Hematopoietic multipotent progenitor cell (in vitro differentiated cells): Measurements from ENCODE around the gene GRID2. TPM values are rescaled to one million over a fixed set of nuclear protein-coding genes. Genes with fewer than 3 reads are reported as not detected.
"Not testable (repeated sequence)": the region's sequence is repeated elsewhere in the genome, so short reads cannot be mapped to it uniquely, and the experiment has no call there.

Experiments
- DNase-seq, 3 donors: peaks; one replicate each; pipeline ENCODE4 v3.0.0-alpha.2; 2011 to 2015; ENCODE audit warnings: low read depth in 2 of 3, low spot score in 2 of 3
- total RNA-seq: library from RNA; depleted of rRNA; stranded (reverse); fragments of >200 nt; gene quantifications from one replicate; pipeline ENCODE4 v1.2.3, GENCODE V29; 2012

Gene GRID2
- total RNA-seq: not detected

DNA sequence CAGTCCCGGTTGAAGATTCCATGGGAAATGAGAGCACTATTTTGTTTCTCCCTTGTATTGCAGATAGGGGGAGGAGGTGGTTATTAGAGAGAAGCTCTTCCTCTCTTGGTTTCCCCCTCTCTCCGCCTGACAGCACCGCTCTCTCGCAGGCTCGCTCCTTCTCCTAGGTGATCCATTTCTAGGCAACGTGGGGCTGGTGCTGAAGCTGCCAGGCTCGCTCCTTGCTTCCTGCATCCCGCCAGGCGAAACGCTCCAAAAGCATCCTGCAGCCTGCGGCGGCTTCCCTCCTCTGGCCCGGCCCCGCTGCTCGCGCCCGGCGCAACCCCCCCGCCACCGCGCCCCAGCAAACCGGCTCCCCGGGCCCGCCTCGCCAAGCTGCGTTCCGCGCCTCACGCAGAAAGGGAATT lies at the start of gene GRID2:
GRID2 (plus strand) TSS at position 346 of the 407 bp plus-strand sequence.
- peak in 2 of 3 donors; percentile 8 to 11 for DNase-seq

DNA sequence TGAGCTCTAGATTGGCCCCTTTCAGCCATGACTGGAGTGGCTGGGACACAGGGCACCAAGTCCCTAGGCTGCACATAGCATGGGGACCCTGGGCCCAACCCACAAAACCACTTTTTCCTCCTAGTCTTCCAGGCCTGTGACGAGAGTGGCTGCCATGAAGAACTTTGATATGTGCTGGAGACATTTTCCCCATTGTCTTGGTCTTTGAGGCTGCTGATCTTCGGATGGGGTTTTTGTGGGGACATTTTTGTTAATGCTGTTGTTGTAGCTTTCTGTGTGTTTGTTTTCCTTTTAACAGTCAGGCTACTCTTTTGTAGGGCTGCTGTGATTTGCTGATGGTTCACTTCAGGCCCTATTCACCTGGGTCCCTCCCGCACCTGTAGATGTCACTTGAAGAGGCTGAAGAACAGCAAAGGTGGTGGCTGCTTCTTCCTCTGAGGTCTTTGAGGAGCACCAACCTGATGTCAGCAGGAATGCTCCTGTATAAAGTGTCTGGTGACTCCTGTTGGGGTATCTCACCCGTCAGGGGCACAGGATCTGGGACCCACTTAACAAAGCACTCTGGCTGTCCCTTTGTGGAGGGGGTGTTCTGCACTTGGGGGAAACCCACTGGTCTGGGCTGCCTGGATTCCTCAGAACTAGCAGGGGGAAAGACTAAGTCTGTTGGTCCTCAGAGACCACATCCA lies 49.6 kb upstream of the GRID2 start:
- no peak for DNase-seq

DNA sequence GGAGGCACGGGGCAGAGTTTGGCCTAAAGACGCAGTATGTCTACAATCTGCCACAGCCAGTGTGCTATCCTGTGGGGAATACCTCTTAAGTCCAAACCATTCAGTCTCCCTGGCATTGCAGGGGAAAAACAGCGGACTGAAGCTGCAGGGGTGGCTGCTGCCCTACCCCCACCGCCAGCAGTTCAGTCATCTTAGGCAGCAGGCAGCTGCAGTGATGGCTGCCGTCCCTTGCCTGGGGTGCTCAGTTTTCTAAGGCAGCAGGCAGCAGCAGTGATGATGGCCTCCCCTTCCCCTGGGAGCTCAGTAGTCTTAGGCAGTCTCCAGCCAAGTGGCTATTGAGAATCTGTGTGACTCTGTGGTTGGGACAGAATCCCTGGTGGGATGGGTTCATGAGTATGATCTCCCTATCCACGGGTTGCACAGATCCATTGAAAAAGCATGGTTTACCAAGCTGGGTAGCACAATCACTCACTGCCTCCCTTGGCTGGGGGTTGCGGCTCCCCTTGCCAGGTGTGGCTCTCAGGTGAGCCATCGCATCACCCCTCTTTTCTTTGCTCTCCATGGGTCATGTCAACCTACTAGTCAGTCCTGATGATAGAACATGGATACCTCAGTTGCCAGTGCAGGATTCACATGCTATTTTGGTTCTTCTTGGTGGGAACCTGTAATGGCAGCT lies 48.9 kb upstream of the GRID2 start:
- DNase-seq: no peak

DNA sequence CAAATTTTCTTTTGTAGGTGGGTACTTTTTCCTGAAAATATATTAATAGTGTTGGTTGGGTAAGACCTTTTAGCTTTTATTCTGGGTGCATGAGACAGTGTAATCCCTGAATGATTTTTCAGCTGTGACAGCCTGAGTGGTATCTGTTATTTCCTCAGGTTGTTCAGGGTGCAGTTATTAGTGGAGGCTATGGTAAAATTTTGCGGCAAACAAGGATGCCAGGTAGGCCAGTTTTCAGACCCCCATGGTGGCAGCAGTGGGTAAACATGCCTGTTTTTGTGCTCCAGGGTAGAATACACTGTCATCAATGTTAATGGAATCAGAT lies 47.9 kb upstream of the GRID2 start:
- no peak for DNase-seq

DNA sequence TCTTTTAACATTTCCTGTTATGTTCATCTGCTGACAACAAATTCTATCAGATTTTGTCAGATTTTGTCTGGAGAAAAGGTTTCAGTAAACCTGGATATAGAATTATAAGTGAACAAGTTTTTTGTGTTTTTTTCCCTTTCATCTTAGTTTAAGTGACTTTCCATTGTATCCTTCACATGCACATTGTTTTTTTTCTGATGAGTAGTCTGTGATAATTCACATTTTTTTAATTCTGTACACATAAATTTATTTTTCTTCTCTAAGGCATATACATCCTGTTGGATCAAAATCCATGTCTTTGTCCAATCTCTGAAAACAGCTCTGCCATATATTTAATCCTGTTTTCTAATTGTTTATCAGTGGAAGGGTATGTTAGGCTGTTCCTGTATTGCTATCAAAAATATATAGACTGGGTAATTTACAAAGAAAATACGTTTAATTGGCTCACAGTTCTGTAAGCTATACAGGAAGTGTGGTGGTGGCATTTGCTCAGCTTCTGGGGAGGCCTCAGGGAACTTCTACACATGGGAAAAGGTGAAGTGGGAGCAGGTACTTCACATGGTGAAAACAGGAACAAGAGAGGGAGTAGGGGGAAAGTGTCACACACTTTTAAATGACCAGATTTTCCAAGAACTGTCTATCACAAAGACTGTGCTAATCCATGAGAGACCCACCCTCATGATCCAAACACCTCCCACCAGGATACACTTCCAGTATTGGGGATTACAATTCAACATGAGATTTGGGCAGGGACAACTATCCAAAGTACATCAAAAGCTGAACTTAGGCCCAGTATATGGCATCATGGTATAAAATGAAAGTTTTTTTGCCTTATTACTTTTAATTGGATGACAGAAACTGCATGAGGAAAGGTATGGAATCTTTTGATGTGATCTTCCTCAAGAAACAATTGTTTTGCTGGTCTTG lies 45.6 kb upstream of the GRID2 start:
- no peak for DNase-seq

DNA sequence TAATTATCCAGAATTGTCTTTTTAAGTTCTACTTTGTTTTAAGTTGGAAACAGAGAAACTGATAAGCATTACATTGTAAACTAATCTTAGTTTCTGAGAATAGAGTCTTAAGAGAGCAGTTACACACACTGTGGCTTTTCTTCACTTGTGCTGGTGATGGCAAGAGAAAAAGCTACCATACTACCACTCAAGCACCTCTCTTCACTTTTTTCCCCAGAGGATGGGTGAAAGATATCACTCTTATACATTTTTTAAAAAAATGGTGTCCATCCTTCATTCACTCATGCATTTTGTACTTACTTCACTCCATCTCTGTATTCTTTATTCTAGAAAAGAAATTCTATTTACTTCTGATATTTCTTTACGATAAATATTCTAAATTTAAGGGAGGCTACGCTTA lies 42.5 kb upstream of the GRID2 start:
- no peak for DNase-seq

DNA sequence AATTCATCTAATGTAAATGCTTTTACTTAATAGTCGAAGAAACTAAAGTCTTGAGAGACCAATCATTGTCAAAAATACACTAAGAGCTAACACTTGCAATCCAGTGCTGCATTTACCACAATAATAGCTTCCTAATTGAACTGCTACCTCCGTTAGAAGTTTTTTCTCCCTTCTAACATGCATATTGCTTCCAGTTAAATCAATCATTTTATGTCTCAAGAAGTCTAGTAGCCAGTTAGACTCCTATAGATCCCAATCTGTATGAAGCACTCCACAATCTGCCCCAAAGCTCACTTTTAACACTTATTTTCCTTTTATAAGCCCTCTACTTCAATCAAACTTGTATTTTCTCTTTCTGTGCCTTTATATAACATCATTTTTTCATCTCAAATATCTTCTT lies 41.4 kb upstream of the GRID2 start:
- DNase-seq: no peak

DNA sequence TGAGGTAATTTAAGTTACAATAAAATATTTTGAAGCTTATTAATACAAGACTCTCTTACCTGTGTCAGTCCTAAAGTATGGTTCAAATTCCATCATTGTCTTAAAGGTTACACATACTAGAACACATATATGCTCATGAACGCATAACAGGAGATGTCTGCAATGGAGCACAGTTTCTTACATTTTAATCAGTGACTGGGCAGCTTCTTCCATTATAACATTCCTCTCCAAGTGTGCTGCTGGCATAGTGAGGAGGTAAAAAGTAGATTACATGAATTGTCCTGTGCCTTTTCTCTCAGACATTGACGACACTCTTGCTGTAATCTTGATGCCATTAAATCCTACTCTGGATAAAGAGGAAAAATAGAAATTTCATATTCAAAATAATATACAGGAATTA lies 40.8 kb upstream of the GRID2 start:
- DNase-seq: no peak

DNA sequence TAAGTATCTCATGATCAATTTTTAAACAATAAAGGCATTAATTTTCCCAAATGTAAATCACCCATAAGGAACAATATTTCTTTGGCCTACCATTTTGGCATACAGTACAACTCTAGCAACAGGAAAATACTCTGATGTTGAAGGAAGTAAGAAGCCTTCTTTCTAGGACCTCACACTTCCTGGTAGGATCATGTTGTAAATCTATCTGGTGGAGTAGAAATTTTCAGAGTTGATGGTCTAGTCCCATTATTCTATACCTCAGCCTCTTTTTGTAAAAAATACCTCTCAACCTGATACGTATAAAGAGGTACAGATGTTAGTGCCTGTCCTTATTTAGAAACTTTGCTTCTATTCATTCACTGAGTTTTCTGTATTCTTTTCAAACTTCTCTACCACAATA lies 40.2 kb upstream of the GRID2 start:
- no peak for DNase-seq

DNA sequence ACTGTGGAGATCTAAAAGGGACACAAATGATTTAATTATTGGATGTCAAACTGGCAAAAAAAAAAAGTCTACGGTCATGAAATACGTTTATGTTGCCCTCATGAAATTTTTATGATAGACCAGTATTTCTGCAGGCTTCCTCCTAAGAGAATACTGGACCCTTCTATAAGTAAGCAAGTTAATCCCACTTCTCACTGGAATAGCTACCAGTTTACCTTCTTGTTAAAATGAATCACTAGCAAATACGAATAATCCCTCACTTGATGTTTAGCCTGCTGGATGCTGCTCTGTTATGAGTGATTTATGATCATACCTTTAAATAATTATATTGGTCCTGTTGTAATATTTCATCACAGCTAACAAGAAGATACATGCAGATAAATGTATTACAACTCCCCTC lies 39.6 kb upstream of the GRID2 start:
- no peak for DNase-seq

DNA sequence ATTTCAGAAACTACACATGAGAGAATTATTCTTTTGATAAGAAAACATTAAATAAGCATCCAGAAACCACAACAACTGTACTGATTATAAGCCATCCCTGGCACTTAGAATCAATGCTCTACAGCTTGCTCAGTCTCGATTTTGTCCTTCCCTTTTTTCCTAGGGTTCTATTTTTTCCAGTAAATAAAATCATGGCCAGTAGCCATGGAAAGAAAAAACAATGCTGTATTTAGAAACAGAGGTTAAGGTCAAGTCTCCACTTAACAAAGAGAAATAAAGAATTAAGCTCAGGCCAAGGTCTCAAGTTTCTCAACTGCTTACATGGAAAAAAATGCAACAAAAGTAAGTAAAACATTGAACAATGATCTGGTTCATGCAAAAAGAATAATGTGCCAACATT lies 38.7 kb upstream of the GRID2 start:
- DNase-seq: no peak

DNA sequence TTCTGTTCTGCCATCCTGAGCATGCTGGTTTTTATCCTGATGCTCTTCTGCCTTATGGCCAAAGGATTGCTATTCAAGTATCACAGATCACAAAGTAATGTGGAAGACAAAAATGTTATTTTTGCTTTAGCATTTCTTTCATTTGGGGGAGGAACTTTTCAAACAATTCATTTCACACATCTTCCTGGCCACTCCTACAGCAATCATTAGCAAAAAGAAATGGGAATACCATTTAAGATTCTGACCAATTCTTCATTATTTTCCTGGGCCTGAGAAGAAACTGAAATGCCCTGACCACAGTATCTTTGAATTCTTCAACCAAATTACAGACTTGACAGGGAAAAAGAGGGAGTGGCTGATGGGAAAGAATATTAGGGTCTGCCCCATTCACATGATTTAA lies 38.0 kb upstream of the GRID2 start:
- DNase-seq: no peak

DNA sequence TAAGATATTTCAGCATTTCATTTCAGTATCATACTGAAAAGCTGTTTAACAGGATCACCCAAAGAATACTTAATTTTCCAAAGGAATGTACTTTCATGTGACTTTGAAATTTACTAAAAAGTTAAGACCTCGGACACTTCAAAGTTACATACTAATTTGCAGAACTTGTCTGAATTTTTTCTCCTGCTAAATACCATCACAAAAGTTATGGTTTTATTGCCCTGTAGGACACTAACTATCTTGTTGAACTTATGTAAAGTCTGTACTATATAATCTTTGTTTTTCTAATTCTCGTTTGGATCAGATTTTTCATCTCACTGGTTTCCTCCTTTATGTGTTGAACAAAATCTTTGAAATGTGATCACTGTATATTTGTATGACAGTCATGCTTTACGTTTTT lies 37.2 kb upstream of the GRID2 start:
- no peak for DNase-seq

DNA sequence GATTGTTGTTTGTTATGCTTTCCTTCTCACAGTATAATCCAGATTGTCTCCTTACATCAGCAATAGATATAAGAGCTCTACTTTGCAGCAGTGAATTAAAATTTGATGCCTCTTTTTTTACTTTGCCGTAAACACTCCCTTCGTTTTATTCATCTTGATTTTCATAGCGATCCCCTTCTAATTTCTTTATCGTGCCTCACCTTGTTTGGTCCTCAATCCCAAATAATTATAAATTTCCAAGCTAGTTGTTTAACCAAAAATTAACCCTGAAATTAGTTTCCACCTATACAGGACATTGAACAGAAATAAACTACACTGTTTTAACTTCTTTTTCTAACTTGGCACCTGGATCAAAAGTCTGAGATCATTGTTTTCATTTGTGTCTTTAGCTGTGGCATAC lies 35.1 kb upstream of the GRID2 start:
- DNase-seq: no peak

DNA sequence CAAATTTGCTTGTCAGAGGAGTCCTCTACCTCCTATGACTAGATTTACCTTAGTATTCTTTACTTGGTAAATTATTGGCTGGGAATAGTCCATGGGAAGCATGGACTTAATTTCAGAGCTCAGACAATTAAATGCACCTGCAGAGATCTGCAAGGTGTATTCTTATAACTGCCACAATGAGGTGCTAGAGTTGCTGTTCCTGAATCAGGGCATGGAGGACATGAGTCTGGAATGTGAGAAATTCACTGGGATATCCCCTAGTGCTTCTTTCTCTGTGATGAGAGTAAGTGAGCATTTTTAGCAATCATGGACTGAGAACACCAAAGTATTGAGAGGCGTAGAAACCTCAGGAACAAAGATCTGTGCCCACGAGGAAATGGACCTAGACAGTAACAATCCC lies 32.9 kb upstream of the GRID2 start:
- DNase-seq: no peak

DNA sequence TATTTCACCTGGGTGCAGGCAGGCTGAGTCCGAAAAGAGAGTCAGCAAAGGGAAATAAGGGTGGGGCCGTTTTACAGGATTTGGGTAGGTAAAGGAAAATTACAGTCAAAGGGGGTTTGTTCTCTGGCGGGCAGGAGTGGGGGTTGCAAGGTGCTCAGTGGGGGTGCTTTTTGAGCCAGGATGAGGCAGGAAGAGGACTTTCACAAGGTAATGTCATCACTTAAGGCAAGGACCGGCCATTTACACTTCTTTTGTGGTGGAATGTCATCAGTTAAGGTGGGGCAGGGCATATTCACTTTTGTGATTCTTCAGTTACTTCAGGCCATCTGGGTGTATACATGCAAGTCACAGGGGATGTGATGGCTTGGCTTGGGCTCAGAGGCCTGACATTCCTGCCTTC lies 32.2 kb upstream of the GRID2 start:
- DNase-seq: not testable (repeated sequence)

DNA sequence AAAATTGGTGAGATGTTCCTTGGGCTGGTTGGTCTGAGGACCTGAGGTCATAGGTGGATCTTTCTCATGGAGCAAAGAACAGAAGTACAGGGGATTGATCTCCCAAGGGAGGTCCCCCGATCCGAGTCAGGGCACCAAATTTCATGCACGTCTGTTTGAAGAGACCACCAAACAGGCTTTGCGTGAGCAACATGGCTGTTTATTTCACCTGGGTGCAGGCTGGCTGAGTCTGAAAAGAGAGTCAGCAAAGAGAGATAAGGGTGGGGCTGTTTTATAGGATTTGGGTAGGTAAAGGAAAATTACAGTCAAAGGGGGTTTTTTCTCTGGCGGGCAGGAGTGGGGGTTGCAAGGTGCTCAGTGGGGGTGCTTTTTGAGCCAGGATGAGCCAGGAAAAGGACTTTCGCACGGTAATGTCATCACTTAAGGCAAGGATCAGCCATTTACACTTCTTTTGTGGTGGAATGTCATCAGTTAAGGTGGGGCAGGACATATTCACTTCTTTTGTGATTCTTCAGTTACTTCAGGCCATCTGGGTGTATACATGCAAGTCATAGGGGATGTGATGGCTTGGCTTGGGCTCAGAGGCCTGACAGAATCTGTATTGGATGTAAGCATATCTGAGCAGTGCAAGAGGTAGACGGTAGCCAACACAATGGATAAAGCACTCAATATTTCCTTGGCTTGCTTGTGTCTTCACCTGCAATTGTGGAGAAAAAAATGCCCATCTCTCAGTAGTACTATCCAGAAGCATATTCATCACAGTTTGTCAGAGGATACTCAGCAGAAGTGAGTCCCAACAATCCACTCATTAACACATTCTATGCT lies 26.5 kb upstream of the GRID2 start:
- DNase-seq: not testable (repeated sequence)

DNA sequence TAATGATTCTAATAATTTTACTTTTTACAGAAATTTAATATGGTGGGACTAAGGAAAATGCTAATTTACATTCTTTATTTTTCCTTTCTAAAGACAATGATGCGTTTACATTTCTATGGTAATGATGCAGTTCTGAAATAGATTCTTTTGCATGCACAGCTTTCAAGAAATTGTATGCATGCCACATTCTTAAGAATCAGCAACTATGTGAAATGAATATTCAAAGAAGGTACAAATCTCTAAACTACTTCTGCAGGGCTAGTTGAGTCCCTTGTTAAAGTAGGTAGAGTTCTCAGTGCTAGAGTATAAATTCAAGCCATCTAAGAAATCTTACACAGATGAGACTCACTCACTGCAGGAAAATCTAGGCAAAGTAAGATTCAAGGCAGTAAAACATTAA lies 24.5 kb upstream of the GRID2 start:
- no peak for DNase-seq

DNA sequence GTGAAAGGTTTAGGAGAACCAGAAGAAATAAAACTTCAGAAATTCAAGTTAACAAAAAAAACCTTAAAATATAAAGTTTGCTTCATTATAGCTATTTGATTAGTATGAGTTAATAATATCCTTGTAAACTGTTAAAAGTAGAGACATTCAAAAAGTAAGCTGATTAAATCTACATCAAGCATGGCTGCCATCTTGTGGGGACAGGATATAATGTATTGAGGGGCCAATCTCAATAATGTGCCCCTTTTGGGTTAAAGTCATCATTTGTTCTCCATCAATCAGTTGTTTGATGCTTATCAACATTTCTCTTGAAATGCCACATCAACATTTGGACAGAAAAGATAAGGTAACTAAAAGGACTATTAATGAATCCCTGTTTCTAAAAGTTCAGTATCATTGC lies 4.6 kb upstream of the GRID2 start:
- no peak for DNase-seq

DNA sequence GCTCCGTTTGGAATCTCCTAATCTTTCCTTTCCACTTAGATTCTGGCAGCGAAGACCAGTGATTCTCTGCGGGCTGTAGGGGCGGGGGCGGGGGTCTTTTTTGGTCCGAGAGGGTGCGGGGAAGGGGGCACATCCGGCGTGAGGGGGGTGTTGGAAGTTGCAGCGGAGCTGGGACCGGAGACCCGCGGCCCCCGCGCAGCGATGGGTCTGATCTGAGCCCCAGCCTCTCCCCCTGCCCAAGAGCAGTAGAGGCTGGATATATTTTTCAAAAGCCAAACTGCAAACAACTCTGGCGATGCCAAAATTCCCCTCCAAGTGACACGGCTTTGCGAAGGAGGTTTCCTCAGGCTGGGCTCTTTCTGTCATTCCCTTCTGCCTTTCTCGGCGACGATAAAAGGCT lies 355 bp downstream of the GRID2 start:
- no peak for DNase-seq

DNA sequence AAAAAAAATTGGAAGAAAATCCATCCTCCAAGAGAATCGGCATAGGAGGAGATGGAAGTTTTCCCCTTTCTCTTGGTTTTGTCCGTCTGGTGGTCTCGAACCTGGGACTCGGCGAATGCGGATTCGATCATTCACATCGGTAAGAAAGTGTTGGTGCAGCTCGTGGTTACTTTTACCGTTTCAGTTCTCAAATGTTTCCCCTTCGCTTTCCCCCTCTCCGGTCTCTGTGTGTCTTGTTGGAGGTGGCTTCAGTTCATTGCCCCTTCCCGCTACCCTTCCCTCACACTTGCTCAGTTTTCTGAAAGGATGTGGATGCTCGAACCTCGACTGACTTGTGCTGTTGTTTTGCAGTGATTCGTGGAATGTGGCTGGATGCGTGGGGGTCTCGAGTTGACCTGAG lies 840 bp downstream of the GRID2 start:
- DNase-seq: peak in 1 of 3 donors; percentile 34
